IMR-90 (cell line): Measurements from ENCODE around the gene CYRIA.

Experiments
- BHLHE40 ChIP-seq: fragments of 150-350 bp; IDR thresholded peaks from 2 replicates; pipeline ENCODE4 v1.6.1; 2016; ENCODE audit warnings: mild to moderate bottlenecking, low read depth, low read length
- CEBPB ChIP-seq: IDR thresholded peaks from 2 replicates; pipeline ENCODE4 v1.6.1; 2012; ENCODE audit warnings: low read depth, low read length, improper control_type of control experiment
- CHD1 ChIP-seq: IDR thresholded peaks from 2 replicates; pipeline ENCODE4 v1.6.1; 2012; ENCODE audit warnings: low read depth, low read length, improper control_type of control experiment
- FOS ChIP-seq: fragments of 150-350 bp; IDR thresholded peaks from 2 replicates; pipeline ENCODE4 v1.6.1; 2016; ENCODE audit warnings: low read depth, low read length
- MAZ ChIP-seq: IDR thresholded peaks from 2 replicates; pipeline ENCODE4 v1.6.1; 2012; ENCODE audit warnings: low read depth, mild to moderate bottlenecking, low read length, improper control_type of control experiment, moderate library complexity, borderline replicate concordance
- MXI1 ChIP-seq: IDR thresholded peaks from 2 replicates; pipeline ENCODE4 v1.6.1; 2012; ENCODE audit warnings: low read depth, mild to moderate bottlenecking, low read length, moderate library complexity, borderline replicate concordance
- POLR2A ChIP-seq: IDR thresholded peaks from 2 replicates; pipeline ENCODE4 v1.6.1; 2012; ENCODE audit warnings: mild to moderate bottlenecking, low read depth, low read length
- RAD21 ChIP-seq: IDR thresholded peaks from 2 replicates; pipeline ENCODE4 v1.6.1; 2012; ENCODE audit warnings: low read length, improper control_type of control experiment
- RCOR1 ChIP-seq: IDR thresholded peaks from 2 replicates; pipeline ENCODE4 v1.6.1; 2012; ENCODE audit warnings: mild to moderate bottlenecking, low read length, improper control_type of control experiment; ENCODE audit not compliant: insufficient replicate concordance
- RFX5 ChIP-seq: IDR thresholded peaks from 2 replicates; pipeline ENCODE4 v1.8.0; 2012; ENCODE audit warnings: low read depth, mild to moderate bottlenecking, low read length, moderate library complexity
- SMC3 ChIP-seq: fragments of 150-350 bp; IDR thresholded peaks from 2 replicates; pipeline ENCODE4 v1.6.1; 2016; ENCODE audit warnings: low read depth, mild to moderate bottlenecking, antibody characterized with exemption, low read length, moderate library complexity
- TF ChIP-seq, protein P1 (sequence below): conservative IDR thresholded peaks from 2 replicates; pipeline ENCODE4 v1.5.1; 2012; ENCODE audit warnings: mild to moderate bottlenecking, low read depth, low read length, improper control_type of control experiment
- TF ChIP-seq, protein P2 (sequence below): fragments of 150-350 bp; IDR thresholded peaks from 2 replicates; pipeline ENCODE4 v1.6.1; 2017; ENCODE audit warnings: mild to moderate bottlenecking, antibody characterized with exemption, low read length, low read depth

DNA sequence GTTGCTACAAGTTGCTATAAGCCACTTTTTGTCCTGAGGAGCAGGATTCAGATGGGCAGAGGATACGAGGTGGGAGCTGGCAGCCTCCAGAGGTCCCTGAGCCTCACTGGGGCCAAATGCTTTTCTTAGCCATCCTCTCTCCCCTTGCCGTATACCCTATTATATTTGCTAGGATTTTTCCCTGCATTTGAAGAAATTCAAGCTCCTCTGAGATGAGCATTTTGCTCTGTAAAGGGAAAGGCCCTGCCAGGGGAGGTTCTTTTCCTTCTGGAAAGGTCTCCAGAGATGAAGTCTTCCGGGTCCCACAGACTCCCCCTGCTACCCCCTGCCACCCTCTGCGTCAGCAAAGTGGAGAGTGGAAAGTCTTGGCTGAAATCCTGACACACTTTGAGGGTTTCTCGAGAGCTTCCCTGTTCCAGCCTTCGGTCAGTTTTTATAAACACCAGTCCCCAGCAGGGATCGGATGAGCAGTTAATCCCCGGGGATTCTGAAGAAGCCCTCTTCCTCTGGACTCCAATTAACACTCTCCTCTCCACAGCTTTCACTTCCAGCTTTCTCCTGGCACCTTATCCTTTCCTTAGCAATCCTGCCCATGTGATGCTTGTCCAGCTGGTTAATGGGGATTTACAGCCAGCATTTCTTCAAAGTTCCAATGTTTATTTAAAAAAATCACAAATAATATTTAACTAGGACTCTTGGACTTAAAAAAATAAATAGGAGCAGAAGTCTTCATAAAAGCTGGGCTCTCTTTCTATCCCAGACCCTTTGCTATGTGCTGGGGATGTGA lies 13.1 kb downstream of the CYRIA start:
- TF ChIP-seq CHD1 (no peak), MXI1 (no peak), SMC3 (no peak), BHLHE40 (no peak), POLR2A (no peak), CEBPB (no peak), RCOR1 (no peak), FOS (no peak), RFX5 (no peak), MAZ (peak; percentile 17; the same call in 1 of the 2 replicates), RAD21 (no peak)
- TF ChIP-seq, protein P1, sequence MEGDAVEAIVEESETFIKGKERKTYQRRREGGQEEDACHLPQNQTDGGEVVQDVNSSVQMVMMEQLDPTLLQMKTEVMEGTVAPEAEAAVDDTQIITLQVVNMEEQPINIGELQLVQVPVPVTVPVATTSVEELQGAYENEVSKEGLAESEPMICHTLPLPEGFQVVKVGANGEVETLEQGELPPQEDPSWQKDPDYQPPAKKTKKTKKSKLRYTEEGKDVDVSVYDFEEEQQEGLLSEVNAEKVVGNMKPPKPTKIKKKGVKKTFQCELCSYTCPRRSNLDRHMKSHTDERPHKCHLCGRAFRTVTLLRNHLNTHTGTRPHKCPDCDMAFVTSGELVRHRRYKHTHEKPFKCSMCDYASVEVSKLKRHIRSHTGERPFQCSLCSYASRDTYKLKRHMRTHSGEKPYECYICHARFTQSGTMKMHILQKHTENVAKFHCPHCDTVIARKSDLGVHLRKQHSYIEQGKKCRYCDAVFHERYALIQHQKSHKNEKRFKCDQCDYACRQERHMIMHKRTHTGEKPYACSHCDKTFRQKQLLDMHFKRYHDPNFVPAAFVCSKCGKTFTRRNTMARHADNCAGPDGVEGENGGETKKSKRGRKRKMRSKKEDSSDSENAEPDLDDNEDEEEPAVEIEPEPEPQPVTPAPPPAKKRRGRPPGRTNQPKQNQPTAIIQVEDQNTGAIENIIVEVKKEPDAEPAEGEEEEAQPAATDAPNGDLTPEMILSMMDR, result no peak
- TF ChIP-seq, protein P2, sequence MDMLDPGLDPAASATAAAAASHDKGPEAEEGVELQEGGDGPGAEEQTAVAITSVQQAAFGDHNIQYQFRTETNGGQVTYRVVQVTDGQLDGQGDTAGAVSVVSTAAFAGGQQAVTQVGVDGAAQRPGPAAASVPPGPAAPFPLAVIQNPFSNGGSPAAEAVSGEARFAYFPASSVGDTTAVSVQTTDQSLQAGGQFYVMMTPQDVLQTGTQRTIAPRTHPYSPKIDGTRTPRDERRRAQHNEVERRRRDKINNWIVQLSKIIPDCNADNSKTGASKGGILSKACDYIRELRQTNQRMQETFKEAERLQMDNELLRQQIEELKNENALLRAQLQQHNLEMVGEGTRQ, result peak; percentile 32; the same call in 1 of the 2 replicates
